ENCODE results near the gene MSH3.

Gene MSH3

DNA sequence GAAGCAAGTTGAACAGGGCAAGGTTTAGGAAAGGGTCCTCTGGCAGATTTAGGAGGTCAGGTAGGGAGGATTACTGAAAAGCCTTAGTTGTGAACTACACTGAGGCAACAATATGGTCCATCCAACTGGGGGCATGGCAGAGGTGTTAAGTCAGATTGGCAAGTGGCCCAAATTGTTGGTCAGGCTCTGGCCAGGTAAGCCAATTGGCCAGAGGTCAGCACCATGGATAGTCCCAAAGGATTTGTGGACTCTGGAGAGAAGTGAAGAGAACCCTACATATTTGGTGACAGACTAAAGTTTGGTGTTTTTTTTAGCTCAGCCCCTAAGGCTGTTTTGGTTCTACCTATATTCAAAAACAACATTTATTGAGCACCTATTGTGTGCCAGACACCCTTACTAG lies 266.6 kb downstream of the MSH3 start:
- no peak for DNase-seq (ENCODE audit: low read depth, low spot score)
- no peak overlapping the region for H3K4me3 ChIP-seq (ENCODE audit: low read length)

DNA sequence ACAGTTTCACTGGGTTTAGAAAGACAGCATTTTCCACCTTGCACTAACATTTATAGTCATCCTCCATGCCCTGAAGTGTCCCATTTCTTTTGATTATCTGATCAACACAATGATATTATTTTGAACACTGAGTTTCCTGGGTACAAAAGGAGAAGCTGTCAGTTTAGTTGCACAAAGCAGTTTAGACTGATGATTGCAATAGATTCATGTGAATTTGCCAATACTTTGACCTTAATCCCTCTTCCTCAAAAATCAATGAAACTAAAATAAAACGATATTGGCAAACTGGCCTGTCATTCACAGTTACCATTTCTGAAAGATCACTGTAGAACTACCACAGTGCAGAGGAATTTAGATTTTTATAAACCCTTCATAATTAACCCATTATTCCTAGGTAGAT lies 271.5 kb downstream of the MSH3 start:
- DNase-seq (ENCODE audit: low read depth, low spot score), result no peak
- H3K4me3 ChIP-seq (ENCODE audit: low read length), result no peak overlapping the region
